GM20000 (cell line): Measurements from ENCODE around the gene SVEP1.

Experiments used
- DNase-seq: peaks from one replicate; pipeline ENCODE4 v3.0.0; 2012; ENCODE audit warnings: low spot score
- CTCF ChIP-seq: IDR thresholded peaks from 2 replicates; pipeline ENCODE4 v1.5.1; 2012; ENCODE audit warnings: mild to moderate bottlenecking, control low read depth; ENCODE audit errors: extremely low read depth, missing control alignments

Gene SVEP1

GRCh38 chr9:110334871-110335270 is 244.7 kb downstream of the SVEP1 start:
- DNase-seq = no peak
- TF ChIP-seq CTCF = no peak

GRCh38 chr9:110334183-110334582 is 245.4 kb downstream of the SVEP1 start:
- TF ChIP-seq CTCF = no peak
- peak; percentile 16 for DNase-seq

GRCh38 chr9:110332766-110333165 is 246.8 kb downstream of the SVEP1 start:
- no peak for TF ChIP-seq CTCF
- no peak for DNase-seq

GRCh38 chr9:110330484-110331105 is 248.9 kb downstream of the SVEP1 start:
- no peak for TF ChIP-seq CTCF
- DNase-seq = no peak

- TF ChIP-seq CTCF = no peak
Observed at GRCh38 chr9:110329639-110330230, 249.8 kb downstream of the SVEP1 start.

GRCh38 chr9:110328763-110329162 is 250.8 kb downstream of the SVEP1 start:
- DNase-seq = no peak
- no peak for TF ChIP-seq CTCF

More at GRCh38 chr9:110329639-110330230, 249.8 kb downstream of the SVEP1 start:
- no peak for DNase-seq

GRCh38 chr9:110327716-110328115 is 251.8 kb downstream of the SVEP1 start:
- DNase-seq = no peak
- no peak for TF ChIP-seq CTCF
